ENCODE measurements around the gene SBK2.

GRCh38 chr19:55528030-55528803 lies 8.7 kb downstream of the SBK2 start:
- TF ChIP-seq POLR2A (IDR thresholded peaks at IDR 0.05) (no peak), CTCF (IDR thresholded peaks at IDR 0.05 in 4 of 5, conservative IDR thresholded peaks at IDR 0.05 in 1 of 5) (no peak)

Data from gastrocnemius medialis (tissue), 4 donors.